ENCODE data around the gene ARHGEF6. TPM values are rescaled to one million over a fixed set of nuclear protein-coding genes. Genes with fewer than 3 reads are reported as not detected.

The ARHGEF6 gene
- 8.5 and 8.7 TPM in 2 replicates for total RNA-seq
- long read RNA-seq, partial matches to known transcripts: 5 of 6 reads
- long read RNA-seq, other reads (novel, unspliced or antisense): 1 of 6 reads

- H3K27me3 Mint-ChIP-seq (ENCODE audit: unreplicated experiment): peaks cover 3% of the 10 kb centered on the region
- peaks cover 12% of the 10 kb centered on the region for H3K9me3 Mint-ChIP-seq (ENCODE audit: unreplicated experiment)
- no peaks in the 10 kb centered on the region for H3K36me3 Mint-ChIP-seq (ENCODE audit: unreplicated experiment)
- peaks cover 2% of the 10 kb centered on the region for H3K4me1 Mint-ChIP-seq (ENCODE audit: unreplicated experiment)
- TF ChIP-seq, protein P1, sequence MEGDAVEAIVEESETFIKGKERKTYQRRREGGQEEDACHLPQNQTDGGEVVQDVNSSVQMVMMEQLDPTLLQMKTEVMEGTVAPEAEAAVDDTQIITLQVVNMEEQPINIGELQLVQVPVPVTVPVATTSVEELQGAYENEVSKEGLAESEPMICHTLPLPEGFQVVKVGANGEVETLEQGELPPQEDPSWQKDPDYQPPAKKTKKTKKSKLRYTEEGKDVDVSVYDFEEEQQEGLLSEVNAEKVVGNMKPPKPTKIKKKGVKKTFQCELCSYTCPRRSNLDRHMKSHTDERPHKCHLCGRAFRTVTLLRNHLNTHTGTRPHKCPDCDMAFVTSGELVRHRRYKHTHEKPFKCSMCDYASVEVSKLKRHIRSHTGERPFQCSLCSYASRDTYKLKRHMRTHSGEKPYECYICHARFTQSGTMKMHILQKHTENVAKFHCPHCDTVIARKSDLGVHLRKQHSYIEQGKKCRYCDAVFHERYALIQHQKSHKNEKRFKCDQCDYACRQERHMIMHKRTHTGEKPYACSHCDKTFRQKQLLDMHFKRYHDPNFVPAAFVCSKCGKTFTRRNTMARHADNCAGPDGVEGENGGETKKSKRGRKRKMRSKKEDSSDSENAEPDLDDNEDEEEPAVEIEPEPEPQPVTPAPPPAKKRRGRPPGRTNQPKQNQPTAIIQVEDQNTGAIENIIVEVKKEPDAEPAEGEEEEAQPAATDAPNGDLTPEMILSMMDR (IDR thresholded peaks at IDR 0.05): no peak
- no peak within 1 kb of the TSS for H3K27ac Mint-ChIP-seq (ENCODE audit: unreplicated experiment)
- no peak within 1 kb of the TSS for H3K4me3 Mint-ChIP-seq (ENCODE audit: unreplicated experiment)
- no peak for DNase-seq (ENCODE audit: extremely low spot score, unreplicated experiment)
Observed at GRCh38 chrX:136780763-136781162, at the start of gene ARHGEF6. Gene ARHGEF6 (minus strand): TSS chrX:136780932. CDS start chrX:136780882, 50 bp downstream.

DNA sequence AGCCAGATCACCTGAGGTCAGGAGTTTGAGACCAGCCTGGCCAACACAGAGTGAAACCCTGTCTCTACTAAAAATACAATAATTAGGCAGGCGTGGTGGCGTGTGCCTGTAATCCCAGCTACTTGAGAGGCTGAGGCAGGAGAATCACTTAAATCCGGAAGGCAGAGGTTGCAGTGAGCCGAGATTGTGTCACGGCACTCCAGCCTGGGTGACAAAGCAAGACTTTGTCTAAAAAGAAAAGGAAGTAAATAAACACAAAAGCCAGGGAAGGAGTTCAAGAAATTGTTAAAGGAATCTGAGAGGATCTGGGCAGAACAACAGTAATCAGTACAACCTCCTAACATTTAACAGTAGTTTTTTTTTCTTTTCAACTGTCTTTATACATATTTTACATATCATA is 48.7 kb upstream of the ARHGEF6 start:
- no peak overlapping the region for H3K27ac Mint-ChIP-seq (ENCODE audit: unreplicated experiment)
- no peaks in the 10 kb centered on the region for H3K4me1 Mint-ChIP-seq (ENCODE audit: unreplicated experiment)
- H3K4me3 Mint-ChIP-seq (ENCODE audit: unreplicated experiment): no peak overlapping the region
- peaks cover 19% of the 10 kb centered on the region for H3K9me3 Mint-ChIP-seq (ENCODE audit: unreplicated experiment)
- no peak for DNase-seq (ENCODE audit: extremely low spot score, unreplicated experiment)
- TF ChIP-seq, protein P1 (IDR thresholded peaks at IDR 0.05): no peak
- no peaks in the 10 kb centered on the region for H3K27me3 Mint-ChIP-seq (ENCODE audit: unreplicated experiment)
- H3K36me3 Mint-ChIP-seq (ENCODE audit: unreplicated experiment): peaks cover 4% of the 10 kb centered on the region

DNA sequence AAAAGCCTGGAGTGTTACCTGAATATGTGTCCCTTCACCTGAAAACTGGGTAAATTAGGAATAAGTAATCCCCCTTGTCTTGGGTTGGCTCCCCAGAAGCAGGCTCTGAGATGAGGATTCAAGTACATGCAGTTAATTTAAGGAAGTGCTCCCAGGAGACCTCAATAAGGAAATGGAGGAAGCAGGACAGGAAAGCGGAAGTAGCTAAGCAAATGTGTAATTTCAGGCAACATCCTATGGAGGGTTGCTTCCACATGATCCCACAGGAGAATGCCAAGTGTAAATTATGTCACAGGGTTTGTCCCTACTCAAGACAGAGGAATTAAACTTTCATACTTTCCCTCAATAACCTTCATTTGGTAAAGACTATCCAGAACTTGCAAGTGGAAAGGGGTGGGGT is 48.1 kb upstream of the ARHGEF6 start:
- TF ChIP-seq, protein P1 (IDR thresholded peaks at IDR 0.05): no peak
- Mint-ChIP-seq H3K4me3 (ENCODE audit: unreplicated experiment) (no peak overlapping the region), H3K9me3 (ENCODE audit: unreplicated experiment) (peaks cover 19% of the 10 kb centered on the region), H3K27me3 (ENCODE audit: unreplicated experiment) (no peaks in the 10 kb centered on the region), H3K4me1 (ENCODE audit: unreplicated experiment) (no peaks in the 10 kb centered on the region), H3K27ac (ENCODE audit: unreplicated experiment) (no peak overlapping the region), H3K36me3 (ENCODE audit: unreplicated experiment) (peaks cover 4% of the 10 kb centered on the region)
- no peak for DNase-seq (ENCODE audit: extremely low spot score, unreplicated experiment)

DNA sequence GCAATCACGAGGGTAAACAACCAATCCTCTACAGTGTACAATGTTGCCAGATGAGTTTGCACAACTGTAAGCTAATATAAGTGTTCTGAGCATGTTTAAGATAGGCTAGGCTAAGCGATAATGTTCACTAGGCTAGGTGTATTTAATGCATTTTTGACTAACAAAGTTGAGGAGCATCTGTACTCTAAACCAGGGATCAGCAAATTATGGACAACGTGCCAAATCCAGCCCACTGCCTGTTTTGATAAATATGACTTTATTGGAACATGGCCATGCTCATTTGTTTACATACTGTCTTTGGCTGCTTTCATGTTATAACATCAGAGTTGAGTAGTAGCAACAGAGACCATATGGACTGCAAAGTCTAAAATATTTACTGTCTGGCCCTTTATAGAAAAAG is 46.3 kb upstream of the ARHGEF6 start:
- Mint-ChIP-seq H3K27ac (ENCODE audit: unreplicated experiment) (no peak overlapping the region), H3K36me3 (ENCODE audit: unreplicated experiment) (peaks cover 4% of the 10 kb centered on the region), H3K4me1 (ENCODE audit: unreplicated experiment) (no peaks in the 10 kb centered on the region), H3K9me3 (ENCODE audit: unreplicated experiment) (peaks cover 20% of the 10 kb centered on the region), H3K27me3 (ENCODE audit: unreplicated experiment) (no peaks in the 10 kb centered on the region), H3K4me3 (ENCODE audit: unreplicated experiment) (no peak overlapping the region)
- DNase-seq (ENCODE audit: extremely low spot score, unreplicated experiment): no peak
- TF ChIP-seq, protein P1 (IDR thresholded peaks at IDR 0.05): no peak

DNA sequence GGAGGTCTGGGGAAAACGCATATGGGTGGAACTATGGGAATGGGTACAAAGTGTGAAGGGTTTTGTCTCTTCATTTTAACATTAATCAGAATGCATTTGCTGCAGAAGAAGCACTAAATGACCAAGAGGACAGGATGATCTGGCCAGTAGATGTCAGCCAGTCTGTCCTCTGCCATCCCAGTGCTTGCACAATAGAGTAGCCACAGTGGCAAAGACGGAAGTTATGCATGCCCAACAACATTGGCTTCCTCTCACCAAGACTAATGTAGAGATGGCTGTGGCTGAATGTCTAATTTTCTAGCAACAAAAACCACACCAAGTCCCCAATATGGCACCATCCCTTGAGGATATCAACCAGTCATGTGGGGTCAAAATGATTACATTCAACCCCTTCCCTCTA is 45.0 kb upstream of the ARHGEF6 start:
- Mint-ChIP-seq H3K4me1 (ENCODE audit: unreplicated experiment) (no peaks in the 10 kb centered on the region), H3K36me3 (ENCODE audit: unreplicated experiment) (peaks cover 5% of the 10 kb centered on the region), H3K27me3 (ENCODE audit: unreplicated experiment) (no peaks in the 10 kb centered on the region), H3K27ac (ENCODE audit: unreplicated experiment) (no peak overlapping the region), H3K4me3 (ENCODE audit: unreplicated experiment) (no peak overlapping the region), H3K9me3 (ENCODE audit: unreplicated experiment) (peaks cover 28% of the 10 kb centered on the region)
- TF ChIP-seq, protein P1 (IDR thresholded peaks at IDR 0.05): no peak
- no peak for DNase-seq (ENCODE audit: extremely low spot score, unreplicated experiment)
